HL-60 (cell line): ENCODE results near the gene SNCA.

ENCODE experiments used
- DNase-seq, 2 experiments: peaks; one replicate each; pipeline ENCODE4 v3.0.0-alpha.2; 2010 to 2020; ENCODE audit warnings: low read depth in 1 of 2, low spot score in 1 of 2
- H3K27ac ChIP-seq: fragments of 250-450 bp; sonication (Bioruptor Pico); replicated peaks from 2 replicates; pipeline ENCODE4 v1.5.1; 2020; ENCODE audit warnings: mild to moderate bottlenecking, moderate library complexity
- H3K27me3 ChIP-seq: fragments of 250-450 bp; sonication (Bioruptor Pico); 2 replicates; pipeline ENCODE4 v1.5.1; 2021; ENCODE audit warnings: mild to moderate bottlenecking, moderate library complexity; ENCODE audit not compliant: insufficient read depth, poor library complexity, severe bottlenecking
- H3K4me3 ChIP-seq: replicated peaks from 2 replicates; pipeline ENCODE4 v1.5.1; 2011; ENCODE audit warnings: mild to moderate bottlenecking, control low read depth, low read length; ENCODE audit not compliant: insufficient read depth
- GABPA ChIP-seq: IDR thresholded peaks from 2 replicates; pipeline ENCODE4 v1.6.1; 2012; ENCODE audit warnings: low read depth
- POLR2AphosphoS5 ChIP-seq: IDR thresholded peaks from 2 replicates; pipeline ENCODE4 v1.6.1; 2012; ENCODE audit warnings: low read depth
- SPI1 ChIP-seq: IDR thresholded peaks from 2 replicates; pipeline ENCODE4 v1.6.1; 2012; ENCODE audit warnings: low read depth, mild to moderate bottlenecking, borderline replicate concordance
- TF ChIP-seq, protein P1 (sequence below): IDR thresholded peaks from one replicate; pipeline ENCODE4 v1.5.1; 2011; ENCODE audit warnings: low read length, control low read depth, inconsistent platforms; ENCODE audit not compliant: insufficient read depth
- TF ChIP-seq, protein P2 (sequence below): IDR thresholded peaks from 2 replicates; pipeline ENCODE4 v1.6.1; 2012; ENCODE audit warnings: low read depth; ENCODE audit not compliant: insufficient replicate concordance

SNCA gene

DNA sequence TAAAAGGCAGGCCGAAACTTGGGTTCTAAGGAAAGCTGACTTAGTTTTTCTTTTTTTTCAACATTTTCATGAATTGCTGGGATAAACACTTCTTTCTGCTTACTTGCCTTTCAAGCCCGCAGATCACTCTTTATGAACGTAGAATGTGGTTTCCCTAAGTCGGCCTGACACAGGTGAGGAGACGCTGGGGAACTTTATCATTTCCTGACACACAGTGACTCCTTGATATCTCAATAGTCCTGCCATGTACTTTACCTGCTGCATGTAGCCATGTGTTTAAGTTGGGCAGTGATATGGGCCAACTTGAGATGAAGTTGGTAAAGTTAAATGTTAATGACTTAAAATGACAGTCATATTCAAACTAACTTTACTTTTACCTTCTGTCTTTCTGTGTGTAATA, 26.6 kb upstream of the SNCA start:
- Histone ChIP-seq H3K4me3 (no peak overlapping the region), H3K27ac (no peak overlapping the region), H3K27me3 (no peaks in the 10 kb centered on the region)
- no peak for DNase-seq
- TF ChIP-seq GABPA (no peak), POLR2AphosphoS5 (no peak), SPI1 (no peak)
- TF ChIP-seq, protein P1, sequence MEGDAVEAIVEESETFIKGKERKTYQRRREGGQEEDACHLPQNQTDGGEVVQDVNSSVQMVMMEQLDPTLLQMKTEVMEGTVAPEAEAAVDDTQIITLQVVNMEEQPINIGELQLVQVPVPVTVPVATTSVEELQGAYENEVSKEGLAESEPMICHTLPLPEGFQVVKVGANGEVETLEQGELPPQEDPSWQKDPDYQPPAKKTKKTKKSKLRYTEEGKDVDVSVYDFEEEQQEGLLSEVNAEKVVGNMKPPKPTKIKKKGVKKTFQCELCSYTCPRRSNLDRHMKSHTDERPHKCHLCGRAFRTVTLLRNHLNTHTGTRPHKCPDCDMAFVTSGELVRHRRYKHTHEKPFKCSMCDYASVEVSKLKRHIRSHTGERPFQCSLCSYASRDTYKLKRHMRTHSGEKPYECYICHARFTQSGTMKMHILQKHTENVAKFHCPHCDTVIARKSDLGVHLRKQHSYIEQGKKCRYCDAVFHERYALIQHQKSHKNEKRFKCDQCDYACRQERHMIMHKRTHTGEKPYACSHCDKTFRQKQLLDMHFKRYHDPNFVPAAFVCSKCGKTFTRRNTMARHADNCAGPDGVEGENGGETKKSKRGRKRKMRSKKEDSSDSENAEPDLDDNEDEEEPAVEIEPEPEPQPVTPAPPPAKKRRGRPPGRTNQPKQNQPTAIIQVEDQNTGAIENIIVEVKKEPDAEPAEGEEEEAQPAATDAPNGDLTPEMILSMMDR, result no peak
- TF ChIP-seq, protein P2, sequence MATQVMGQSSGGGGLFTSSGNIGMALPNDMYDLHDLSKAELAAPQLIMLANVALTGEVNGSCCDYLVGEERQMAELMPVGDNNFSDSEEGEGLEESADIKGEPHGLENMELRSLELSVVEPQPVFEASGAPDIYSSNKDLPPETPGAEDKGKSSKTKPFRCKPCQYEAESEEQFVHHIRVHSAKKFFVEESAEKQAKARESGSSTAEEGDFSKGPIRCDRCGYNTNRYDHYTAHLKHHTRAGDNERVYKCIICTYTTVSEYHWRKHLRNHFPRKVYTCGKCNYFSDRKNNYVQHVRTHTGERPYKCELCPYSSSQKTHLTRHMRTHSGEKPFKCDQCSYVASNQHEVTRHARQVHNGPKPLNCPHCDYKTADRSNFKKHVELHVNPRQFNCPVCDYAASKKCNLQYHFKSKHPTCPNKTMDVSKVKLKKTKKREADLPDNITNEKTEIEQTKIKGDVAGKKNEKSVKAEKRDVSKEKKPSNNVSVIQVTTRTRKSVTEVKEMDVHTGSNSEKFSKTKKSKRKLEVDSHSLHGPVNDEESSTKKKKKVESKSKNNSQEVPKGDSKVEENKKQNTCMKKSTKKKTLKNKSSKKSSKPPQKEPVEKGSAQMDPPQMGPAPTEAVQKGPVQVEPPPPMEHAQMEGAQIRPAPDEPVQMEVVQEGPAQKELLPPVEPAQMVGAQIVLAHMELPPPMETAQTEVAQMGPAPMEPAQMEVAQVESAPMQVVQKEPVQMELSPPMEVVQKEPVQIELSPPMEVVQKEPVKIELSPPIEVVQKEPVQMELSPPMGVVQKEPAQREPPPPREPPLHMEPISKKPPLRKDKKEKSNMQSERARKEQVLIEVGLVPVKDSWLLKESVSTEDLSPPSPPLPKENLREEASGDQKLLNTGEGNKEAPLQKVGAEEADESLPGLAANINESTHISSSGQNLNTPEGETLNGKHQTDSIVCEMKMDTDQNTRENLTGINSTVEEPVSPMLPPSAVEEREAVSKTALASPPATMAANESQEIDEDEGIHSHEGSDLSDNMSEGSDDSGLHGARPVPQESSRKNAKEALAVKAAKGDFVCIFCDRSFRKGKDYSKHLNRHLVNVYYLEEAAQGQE, result no peak

DNA sequence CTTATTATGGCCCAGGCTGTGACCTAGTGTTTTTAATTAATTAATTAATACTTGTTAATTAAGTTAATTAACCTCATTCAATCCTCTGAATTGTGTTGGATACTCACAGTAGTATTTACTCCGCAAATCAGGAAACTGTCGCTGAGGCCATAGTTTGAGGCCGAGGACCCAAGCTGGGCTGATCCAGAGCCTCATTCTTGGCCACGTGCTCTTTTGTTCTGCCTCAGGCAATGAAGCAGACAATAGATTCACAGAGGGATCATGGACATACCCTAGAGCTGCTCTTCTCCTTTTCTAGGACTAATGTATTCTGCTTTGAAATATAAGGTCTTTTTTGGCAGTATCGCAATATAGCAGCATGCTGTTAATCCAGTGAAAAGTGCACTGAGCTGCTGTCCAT, 24.0 kb upstream of the SNCA start:
- H3K27ac ChIP-seq, result no peak overlapping the region

DNA sequence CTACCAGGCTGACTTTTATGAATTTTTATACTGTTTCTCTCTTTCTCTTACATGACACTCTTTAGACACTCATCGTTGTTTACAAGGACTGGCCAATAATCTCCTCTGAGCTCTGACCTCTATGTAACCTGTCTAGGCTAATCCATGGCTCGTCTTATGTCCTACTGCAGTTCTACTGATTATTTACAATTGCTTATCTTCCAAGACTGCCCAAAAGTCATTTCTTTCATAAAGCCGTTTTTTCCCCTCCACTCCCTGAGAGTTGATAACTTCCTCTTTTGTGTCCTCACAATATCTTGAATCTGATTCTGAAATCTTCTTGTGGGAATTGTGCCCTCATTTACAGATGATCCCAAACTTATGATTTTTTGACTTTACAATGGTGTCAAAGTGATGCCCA, 18.3 kb upstream of the SNCA start:
- Histone ChIP-seq H3K27ac (no peak overlapping the region), H3K27me3 (no peaks in the 10 kb centered on the region), H3K4me3 (no peak overlapping the region)
- no peak for DNase-seq
- TF ChIP-seq POLR2AphosphoS5, result no peak

More for the DNA sequence above, 24.0 kb upstream of the SNCA start:
- no peak for DNase-seq
- H3K4me3 ChIP-seq, result no peak overlapping the region
- H3K27me3 ChIP-seq, result no peaks in the 10 kb centered on the region
- TF ChIP-seq, protein P1, result no peak
- TF ChIP-seq, protein P2, result no peak
- TF ChIP-seq POLR2AphosphoS5 (no peak), GABPA (no peak), SPI1 (no peak)

DNA sequence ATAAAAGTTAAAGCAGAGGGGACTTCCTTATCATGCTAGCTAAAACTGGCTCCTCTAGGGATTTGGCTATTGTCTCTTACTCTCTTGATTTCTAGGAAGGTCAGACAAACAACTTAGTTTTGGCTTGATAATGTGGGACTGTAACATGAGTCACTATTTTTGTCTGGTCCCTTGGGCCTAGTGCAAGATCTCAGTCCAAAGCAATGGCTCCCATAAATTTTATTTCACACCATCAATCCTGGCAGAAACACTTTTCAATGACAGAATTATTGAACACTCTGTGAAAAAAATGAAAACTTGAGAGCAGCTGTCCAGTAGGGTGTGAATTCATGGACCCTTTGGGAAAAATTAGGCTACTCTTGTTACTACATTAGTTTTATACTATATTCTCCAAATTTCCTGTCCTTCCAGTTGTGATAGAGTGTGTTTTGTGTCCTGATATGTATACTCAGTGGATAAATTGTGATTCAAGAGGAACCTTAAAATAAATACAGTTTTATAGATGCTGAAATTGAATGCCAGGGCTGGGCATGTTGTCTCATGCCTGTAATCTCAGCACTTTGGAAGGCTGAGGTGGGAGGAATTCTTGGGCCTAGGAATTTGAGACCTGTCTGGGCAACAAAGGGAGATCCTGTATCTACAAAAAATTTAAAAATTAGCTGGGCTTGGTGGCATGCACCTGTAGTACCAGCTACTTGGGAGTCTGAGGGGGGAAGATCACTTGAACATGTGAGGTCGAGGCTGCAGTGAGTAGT, 10.8 kb upstream of the SNCA start:
- no peak for TF ChIP-seq SPI1
- Histone ChIP-seq H3K27ac (no peak overlapping the region), H3K4me3 (no peak overlapping the region), H3K27me3 (no peaks in the 10 kb centered on the region)
- DNase-seq, result no peak

DNA sequence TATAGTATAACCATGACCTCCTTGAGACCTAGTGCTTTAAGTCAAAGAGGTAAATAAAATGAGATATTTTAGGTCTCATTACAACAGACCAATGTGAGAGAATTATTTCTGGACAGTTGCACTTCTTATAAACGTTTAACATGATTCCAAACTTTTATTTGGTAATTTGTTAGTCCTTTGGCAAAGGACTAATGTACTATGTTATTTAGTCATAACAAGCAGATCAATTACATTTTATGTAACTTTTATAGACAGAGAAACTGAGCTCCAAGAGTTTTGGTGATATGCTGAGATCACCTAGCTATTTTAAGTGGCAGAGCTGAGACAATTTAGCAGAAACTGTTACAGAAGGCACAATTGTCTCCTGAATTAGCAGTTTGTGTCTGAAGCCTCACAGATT, 2.6 kb upstream of the SNCA start:
- DNase-seq, result no peak
- H3K4me3 ChIP-seq, result no peak overlapping the region
- TF ChIP-seq POLR2AphosphoS5 (no peak), SPI1 (no peak), GABPA (no peak)
- TF ChIP-seq, protein P1, result no peak
- TF ChIP-seq, protein P2, result no peak
- peaks cover 36% of the 10 kb centered on the region for H3K27me3 ChIP-seq
- H3K27ac ChIP-seq, result no peak overlapping the region
